H9 (cell line): Measurements from ENCODE around the gene SPIRE2. TPM values are rescaled to one million over a fixed set of nuclear protein-coding genes. Genes with fewer than 3 reads are reported as not detected.

ENCODE experiments used
- DNase-seq: peaks from one replicate; pipeline ENCODE4 v3.0.0-alpha.2; 2017
- H2AFZ ChIP-seq: one replicate; pipeline ENCODE4 v1.6.1; 2013; ENCODE audit warnings: mild to moderate bottlenecking, low read length, control low read depth, moderate library complexity
- H2AK5ac ChIP-seq: 2 replicates; pipeline ENCODE4 v1.6.1; 2013; ENCODE audit warnings: low read length, control low read depth, mixed read lengths; ENCODE audit not compliant: insufficient read length
- H2BK120ac ChIP-seq: one replicate; pipeline ENCODE4 v1.6.1; 2013; ENCODE audit warnings: low read depth, mild to moderate bottlenecking, low read length, control low read depth, inconsistent platforms; ENCODE audit not compliant: poor library complexity, severe bottlenecking
- H2BK12ac ChIP-seq: 2 replicates; pipeline ENCODE4 v1.6.1; 2013; ENCODE audit warnings: low read length, control low read depth, mixed read lengths, low read depth; ENCODE audit not compliant: insufficient read length
- H2BK15ac ChIP-seq: 2 replicates; pipeline ENCODE4 v1.6.1; 2013; ENCODE audit warnings: low read depth, low read length, control low read depth
- H2BK20ac ChIP-seq: one replicate; pipeline ENCODE4 v1.6.1; 2013; ENCODE audit warnings: low read depth, mild to moderate bottlenecking, low read length, control low read depth, inconsistent platforms; ENCODE audit not compliant: poor library complexity, severe bottlenecking
- H2BK5ac ChIP-seq: 2 replicates; pipeline ENCODE4 v1.6.1; 2013; ENCODE audit warnings: low read length, control low read depth, mixed read lengths; ENCODE audit not compliant: insufficient read length
- H3K14ac ChIP-seq: 2 replicates; pipeline ENCODE4 v1.6.1; 2013; ENCODE audit warnings: low read length, control low read depth; ENCODE audit not compliant: insufficient read depth
- H3K18ac ChIP-seq: 2 replicates; pipeline ENCODE4 v1.6.1; 2013; ENCODE audit warnings: low read depth, mild to moderate bottlenecking, mixed read lengths, low read length, control low read depth; ENCODE audit not compliant: insufficient read length
- H3K23ac ChIP-seq: 2 replicates; pipeline ENCODE4 v1.6.1; 2013; ENCODE audit warnings: low read length, control low read depth, mixed read lengths, low read depth; ENCODE audit not compliant: insufficient read length
- H3K23me2 ChIP-seq: 2 replicates; pipeline ENCODE4 v1.6.1; 2013; ENCODE audit warnings: low read depth, mild to moderate bottlenecking, mixed read lengths, low read length, control low read depth; ENCODE audit not compliant: insufficient read length, poor library complexity, severe bottlenecking
- H3K27ac ChIP-seq: 2 replicates; pipeline ENCODE4 v1.5.1; 2013; ENCODE audit warnings: low read length, control low read depth, mixed read lengths, low read depth; ENCODE audit not compliant: insufficient read length
- H3K27me3 ChIP-seq: 2 replicates; pipeline ENCODE4 v1.6.1; 2013; ENCODE audit warnings: low read length, control low read depth, inconsistent platforms; ENCODE audit not compliant: insufficient read depth
- H3K4ac ChIP-seq: 2 replicates; pipeline ENCODE4 v1.6.1; 2013; ENCODE audit warnings: low read depth, mild to moderate bottlenecking, control low read depth, inconsistent platforms, low read length, moderate library complexity
- H3K4me1 ChIP-seq: 2 replicates; pipeline ENCODE4 v1.6.1; 2013; ENCODE audit warnings: low read length, control low read depth, inconsistent platforms; ENCODE audit not compliant: insufficient read depth
- H3K4me2 ChIP-seq: 2 replicates; pipeline ENCODE4 v1.6.1; 2013; ENCODE audit warnings: low read length, control low read depth, mixed read lengths; ENCODE audit not compliant: insufficient read length, insufficient read depth
- H3K56ac ChIP-seq: 2 replicates; pipeline ENCODE4 v1.6.1; 2013; ENCODE audit warnings: low read depth, mild to moderate bottlenecking, mixed read lengths, low read length, control low read depth; ENCODE audit not compliant: insufficient read length
- H3K79me1 ChIP-seq: 2 replicates; pipeline ENCODE4 v1.6.1; 2013; ENCODE audit warnings: low read depth, mild to moderate bottlenecking, moderate library complexity, low read length, control low read depth, inconsistent platforms; ENCODE audit not compliant: insufficient read depth, poor library complexity, severe bottlenecking
- H3K79me2 ChIP-seq: 2 replicates; pipeline ENCODE4 v1.6.1; 2013; ENCODE audit warnings: low read length, control low read depth, inconsistent platforms; ENCODE audit not compliant: insufficient read depth
- H3K9ac ChIP-seq: 2 replicates; pipeline ENCODE4 v1.6.1; 2013; ENCODE audit warnings: low read length, control low read depth, mixed read lengths; ENCODE audit not compliant: insufficient read length; ENCODE audit errors: extremely low read depth
- H3K9me3 ChIP-seq: one replicate; pipeline ENCODE4 v1.6.1; 2013; ENCODE audit warnings: low read depth, low read length, inconsistent platforms; ENCODE audit not compliant: control insufficient read depth
- H3T11ph ChIP-seq: one replicate; pipeline ENCODE4 v1.6.1; 2013; ENCODE audit warnings: mild to moderate bottlenecking, low read length, control low read depth, inconsistent platforms
- H4K20me1 ChIP-seq: one replicate; pipeline ENCODE4 v1.6.1; 2013; ENCODE audit not compliant: control insufficient read depth, insufficient read length, insufficient read depth
- H4K5ac ChIP-seq: 2 replicates; pipeline ENCODE4 v1.6.1; 2013; ENCODE audit warnings: low read depth, mild to moderate bottlenecking, mixed read lengths, low read length, control low read depth; ENCODE audit not compliant: insufficient read length
- H4K8ac ChIP-seq: replicated peaks from 2 replicates; pipeline ENCODE4 v1.6.1; 2013; ENCODE audit warnings: low read length, control low read depth, mixed read lengths, low read depth; ENCODE audit not compliant: insufficient read length
- H4K91ac ChIP-seq: 2 replicates; pipeline ENCODE4 v1.6.1; 2013; ENCODE audit warnings: low read depth, mild to moderate bottlenecking, moderate library complexity, mixed read lengths, low read length, control low read depth; ENCODE audit not compliant: insufficient read length
- H3K27ac Mint-ChIP-seq, 3 experiments: 2 replicates in 2 of 3; 3 replicates in 1 of 3; pipeline ENCODE4 v1.8.0; 2020 to 2021; ENCODE audit warnings: mixed read lengths in 3 of 3, mild to moderate bottlenecking in 1 of 3, moderate library complexity in 1 of 3
- H3K27me3 Mint-ChIP-seq: 2 replicates; pipeline ENCODE4 v1.8.0; 2021; ENCODE audit warnings: low read depth, mild to moderate bottlenecking, moderate library complexity, mixed read lengths
- H3K36me3 Mint-ChIP-seq, 3 experiments: 2 replicates in 2 of 3; 3 replicates in 1 of 3; pipeline ENCODE4 v1.8.0; 2020 to 2021; ENCODE audit warnings: low read depth in 3 of 3, mixed read lengths in 3 of 3; ENCODE audit not compliant: insufficient read depth in 1 of 3
- H3K4me1 Mint-ChIP-seq, 2 experiments: 2 replicates each; pipeline ENCODE4 v1.8.0; 2020; ENCODE audit warnings: mixed read lengths in 2 of 2
- H3K4me3 Mint-ChIP-seq, 2 experiments: 2 replicates in 1 of 2; 3 replicates in 1 of 2; pipeline ENCODE4 v1.8.0; 2020 to 2021; ENCODE audit warnings: mild to moderate bottlenecking in 2 of 2, mixed read lengths in 2 of 2, moderate library complexity in 1 of 2
- H3K9me3 Mint-ChIP-seq, 2 experiments: 2 replicates in 1 of 2; 3 replicates in 1 of 2; pipeline ENCODE4 v1.8.0; 2020; ENCODE audit warnings: mild to moderate bottlenecking in 2 of 2, mixed read lengths in 2 of 2, moderate library complexity in 1 of 2
- CTCF ChIP-seq: fragments of 200-600 bp; sonication (generic); conservative IDR thresholded peaks from 3 replicates; pipeline ENCODE4 v1.8.0; 2021; ENCODE audit warnings: antibody characterized with exemption, mild to moderate bottlenecking
- WGBS: extraction: QIAGEN DNeasy Blood & Tissue Kit; methylation state at CpG from one replicate; pipeline ENCODE4 v1.1.7; 2013; ENCODE audit warnings: missing lambda C conversion rate, low lambda C conversion rate, mixed read lengths; ENCODE audit not compliant: insufficient read length; ENCODE audit errors: extremely low coverage; 5-methylcytosine and 5-hydroxymethylcytosine counted together
- total RNA-seq: library from RNA; stranded (reverse); gene quantifications from 2 replicates; pipeline ENCODE4 v1.2.1, GENCODE V29; 2021

The SPIRE2 gene
- total RNA-seq, 1 experiment from 2014 or later: 6.9 TPM

- Mint-ChIP-seq H3K27ac (no peak overlapping the region), H3K9me3 (peaks cover 6 to 13% of the 10 kb centered on the region in 2 experiments; a peak in 3 of 5 replicates), H3K36me3 (peaks cover 35 to 51% (median 50%) of the 10 kb centered on the region in 3 experiments; a peak in 6 of 7 replicates), H3K27me3 (no peaks in the 10 kb centered on the region), H3K4me1 (peaks cover 0 to 5% of the 10 kb centered on the region in 2 experiments; a peak in 1 of 4 replicates), H3K4me3 (no peak overlapping the region)
- TF ChIP-seq CTCF: no peak
- no peaks in the 10 kb centered on the region for H3K27me3 ChIP-seq
- H3K79me1 ChIP-seq: no peaks in the 10 kb centered on the region
- no CpG with 5 or more reads among the region's 31 CpGs for WGBS
- H2BK120ac ChIP-seq: no peak overlapping the region
- no peak overlapping the region for H2AK5ac ChIP-seq
- H3K79me2 ChIP-seq: no peaks in the 10 kb centered on the region
- H2BK15ac ChIP-seq: no peak overlapping the region
- no peak overlapping the region for H3K27ac ChIP-seq
- no peak overlapping the region for H3K14ac ChIP-seq
- H3K4me2 ChIP-seq: no peak overlapping the region
- no peak overlapping the region for H4K8ac ChIP-seq
- no peak overlapping the region for H2AFZ ChIP-seq
- no peaks in the 10 kb centered on the region for H3K4me1 ChIP-seq
- H4K20me1 ChIP-seq: no peaks in the 10 kb centered on the region
- H3K4ac ChIP-seq: no peak overlapping the region
- no peak overlapping the region for H3K18ac ChIP-seq
- peaks cover 7% of the 10 kb centered on the region for H3K9me3 ChIP-seq
- H3K23ac ChIP-seq: no peak overlapping the region
- H4K5ac ChIP-seq: no peak overlapping the region
- H2BK5ac ChIP-seq: no peak overlapping the region
- H3K9ac ChIP-seq: no peak overlapping the region
- no peaks in the 10 kb centered on the region for H3K23me2 ChIP-seq
- no peak overlapping the region for H2BK20ac ChIP-seq
- H2BK12ac ChIP-seq: no peak overlapping the region
- H3T11ph ChIP-seq: no peak overlapping the region
- H4K91ac ChIP-seq: no peak overlapping the region
- DNase-seq: no peak
- no peak overlapping the region for H3K56ac ChIP-seq
Observed at GRCh38 chr16:89904606-89905510, 76.6 kb downstream of the SPIRE2 start.
